IMR-90 (cell line): ENCODE results near the gene LRPAP1.
"Not testable (repeated sequence)": the region's sequence is repeated elsewhere in the genome, so short reads cannot be mapped to it uniquely, and the experiment has no call there.

Experiments
- BHLHE40 ChIP-seq: fragments of 150-350 bp; IDR thresholded peaks from 2 replicates; pipeline ENCODE4 v1.6.1; 2016; ENCODE audit warnings: mild to moderate bottlenecking, low read depth, low read length
- CEBPB ChIP-seq: IDR thresholded peaks from 2 replicates; pipeline ENCODE4 v1.6.1; 2012; ENCODE audit warnings: low read depth, low read length, improper control_type of control experiment
- MXI1 ChIP-seq: IDR thresholded peaks from 2 replicates; pipeline ENCODE4 v1.6.1; 2012; ENCODE audit warnings: low read depth, mild to moderate bottlenecking, low read length, moderate library complexity, borderline replicate concordance
- NFE2L2 ChIP-seq: fragments of 150-350 bp; IDR thresholded peaks from 2 replicates; pipeline ENCODE4 v1.6.1; 2016; ENCODE audit warnings: low read depth, mild to moderate bottlenecking, low read length
- POLR2A ChIP-seq: IDR thresholded peaks from 2 replicates; pipeline ENCODE4 v1.6.1; 2012; ENCODE audit warnings: mild to moderate bottlenecking, low read depth, low read length
- RAD21 ChIP-seq: IDR thresholded peaks from 2 replicates; pipeline ENCODE4 v1.6.1; 2012; ENCODE audit warnings: low read length, improper control_type of control experiment
- SMC3 ChIP-seq: fragments of 150-350 bp; IDR thresholded peaks from 2 replicates; pipeline ENCODE4 v1.6.1; 2016; ENCODE audit warnings: low read depth, mild to moderate bottlenecking, antibody characterized with exemption, low read length, moderate library complexity
- TF ChIP-seq, protein P1 (sequence below): conservative IDR thresholded peaks from 2 replicates; pipeline ENCODE4 v1.5.1; 2012; ENCODE audit warnings: mild to moderate bottlenecking, low read depth, low read length, improper control_type of control experiment
- TF ChIP-seq, protein P2 (sequence below): fragments of 150-350 bp; IDR thresholded peaks from 2 replicates; pipeline ENCODE4 v1.6.1; 2016; ENCODE audit warnings: low read depth, mild to moderate bottlenecking, low read length, moderate library complexity, borderline replicate concordance

DNA sequence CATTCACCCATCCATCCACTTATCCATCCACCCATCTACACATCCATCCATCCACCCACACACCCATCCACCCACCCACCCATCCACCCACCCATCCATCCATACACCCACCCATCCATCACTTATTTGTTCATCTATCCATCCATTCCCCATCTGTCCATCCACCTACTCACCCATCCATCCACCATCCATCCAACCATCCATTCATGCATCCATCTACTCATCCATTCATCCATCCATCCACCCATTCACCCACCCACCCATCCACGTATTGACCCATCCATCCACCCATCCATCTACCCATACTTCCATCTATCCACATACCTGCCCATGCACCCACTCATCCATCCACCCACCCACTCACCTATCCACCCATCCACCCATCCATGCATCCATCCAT lies 28.2 kb upstream of the LRPAP1 start:
- TF ChIP-seq POLR2A, NFE2L2, RAD21, CEBPB, MXI1, SMC3, BHLHE40: not testable (repeated sequence)
- TF ChIP-seq, protein P1, sequence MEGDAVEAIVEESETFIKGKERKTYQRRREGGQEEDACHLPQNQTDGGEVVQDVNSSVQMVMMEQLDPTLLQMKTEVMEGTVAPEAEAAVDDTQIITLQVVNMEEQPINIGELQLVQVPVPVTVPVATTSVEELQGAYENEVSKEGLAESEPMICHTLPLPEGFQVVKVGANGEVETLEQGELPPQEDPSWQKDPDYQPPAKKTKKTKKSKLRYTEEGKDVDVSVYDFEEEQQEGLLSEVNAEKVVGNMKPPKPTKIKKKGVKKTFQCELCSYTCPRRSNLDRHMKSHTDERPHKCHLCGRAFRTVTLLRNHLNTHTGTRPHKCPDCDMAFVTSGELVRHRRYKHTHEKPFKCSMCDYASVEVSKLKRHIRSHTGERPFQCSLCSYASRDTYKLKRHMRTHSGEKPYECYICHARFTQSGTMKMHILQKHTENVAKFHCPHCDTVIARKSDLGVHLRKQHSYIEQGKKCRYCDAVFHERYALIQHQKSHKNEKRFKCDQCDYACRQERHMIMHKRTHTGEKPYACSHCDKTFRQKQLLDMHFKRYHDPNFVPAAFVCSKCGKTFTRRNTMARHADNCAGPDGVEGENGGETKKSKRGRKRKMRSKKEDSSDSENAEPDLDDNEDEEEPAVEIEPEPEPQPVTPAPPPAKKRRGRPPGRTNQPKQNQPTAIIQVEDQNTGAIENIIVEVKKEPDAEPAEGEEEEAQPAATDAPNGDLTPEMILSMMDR = not testable (repeated sequence)
- TF ChIP-seq, protein P2, sequence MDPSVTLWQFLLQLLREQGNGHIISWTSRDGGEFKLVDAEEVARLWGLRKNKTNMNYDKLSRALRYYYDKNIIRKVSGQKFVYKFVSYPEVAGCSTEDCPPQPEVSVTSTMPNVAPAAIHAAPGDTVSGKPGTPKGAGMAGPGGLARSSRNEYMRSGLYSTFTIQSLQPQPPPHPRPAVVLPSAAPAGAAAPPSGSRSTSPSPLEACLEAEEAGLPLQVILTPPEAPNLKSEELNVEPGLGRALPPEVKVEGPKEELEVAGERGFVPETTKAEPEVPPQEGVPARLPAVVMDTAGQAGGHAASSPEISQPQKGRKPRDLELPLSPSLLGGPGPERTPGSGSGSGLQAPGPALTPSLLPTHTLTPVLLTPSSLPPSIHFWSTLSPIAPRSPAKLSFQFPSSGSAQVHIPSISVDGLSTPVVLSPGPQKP = not testable (repeated sequence)
